HepG2 (cell line): ENCODE measurements around the gene INTS1. TPM values are rescaled to one million over a fixed set of nuclear protein-coding genes. Genes with fewer than 3 reads are reported as not detected.

Experiments used
- FOXO1 ChIP-seq: sonication (generic); formaldehyde crosslinking; IDR thresholded peaks from 2 replicates; pipeline ENCODE4 v1.4.0; 2020; ENCODE audit warnings: missing genetic modification reagents
- GMEB1 ChIP-seq: sonication (generic); formaldehyde crosslinking; IDR thresholded peaks from 2 replicates; pipeline ENCODE4 v1.5.1; 2020; ENCODE audit warnings: missing genetic modification reagents, mild to moderate bottlenecking, borderline replicate concordance
- GRHL1 ChIP-seq: sonication (generic); formaldehyde crosslinking; conservative IDR thresholded peaks from 2 replicates; pipeline ENCODE4 v1.8.0; 2022; ENCODE audit warnings: missing genetic modification reagents
- ZHX2 ChIP-seq, 2 experiments: sonication (generic) in 1 of 2; formaldehyde crosslinking in 1 of 2; IDR thresholded peaks; 2 replicates each; pipeline versions ENCODE4 v1.6.1 to v1.9.0; 2014 to 2022; ENCODE audit warnings: antibody characterized with exemption in 1 of 2, borderline replicate concordance in 1 of 2, inconsistent platforms in 1 of 2, low read depth in 1 of 2, missing genetic modification reagents in 1 of 2
- ZNF30 ChIP-seq: sonication (generic); formaldehyde crosslinking; IDR thresholded peaks from 2 replicates; pipeline ENCODE4 v1.5.0; 2020; ENCODE audit warnings: mild to moderate bottlenecking, missing genetic modification reagents
- ZNF512 ChIP-seq: sonication (generic); formaldehyde crosslinking; IDR thresholded peaks from 2 replicates; pipeline ENCODE4 v1.4.0; 2020; ENCODE audit warnings: mild to moderate bottlenecking, missing genetic modification reagents
- polyA plus RNA-seq, 8 experiments: library from polyadenylated mRNA; depleted of rRNA in 3 of 8; stranded (reverse) in 7 of 8; unstranded in 1 of 8; fragments of >200 nt; fragmentation: Illumina TruSeq in 4 of 8; extraction: Trizol in 4 of 8; gene quantifications; 2 replicates each; pipeline versions ENCODE4 v1.2.1 to v1.2.3, GENCODE V29; 2011 to 2016; ENCODE audit warnings: low read depth in 4 of 8, missing spikeins in 1 of 8, mixed read lengths in 1 of 8; ENCODE audit not compliant: insufficient read depth in 1 of 8
- total RNA-seq, 5 experiments: library from RNA; depleted of rRNA; stranded (reverse); fragments of >200 nt; fragmentation: Illumina TruSeq; extraction: Trizol; gene quantifications; 2 replicates each; pipeline ENCODE4 v1.2.3, GENCODE V29; 2016; ENCODE audit warnings: low read depth in 1 of 5
- TF ChIP-seq, protein P1 (sequence below), 2 experiments: sonication (generic) in 1 of 2; formaldehyde crosslinking in 1 of 2; IDR thresholded peaks; 2 replicates each; pipeline versions ENCODE4 v1.4.0 to v1.6.1; 2016 to 2020; ENCODE audit warnings: borderline replicate concordance in 1 of 2, low read depth in 1 of 2, mild to moderate bottlenecking in 1 of 2, missing genetic modification reagents in 1 of 2
- TF ChIP-seq, protein P2 (sequence below): sonication (generic); formaldehyde crosslinking; IDR thresholded peaks from 2 replicates; pipeline ENCODE4 v1.4.0; 2020; ENCODE audit warnings: missing genetic modification reagents

INTS1 gene
- total and polyA plus RNA-seq, 2 of the 13 experiments (the other 11 are each of a cell fraction or from before 2014, with no cell fraction given) = 13.7 to 29.0 TPM

- TF ChIP-seq, protein P1, sequence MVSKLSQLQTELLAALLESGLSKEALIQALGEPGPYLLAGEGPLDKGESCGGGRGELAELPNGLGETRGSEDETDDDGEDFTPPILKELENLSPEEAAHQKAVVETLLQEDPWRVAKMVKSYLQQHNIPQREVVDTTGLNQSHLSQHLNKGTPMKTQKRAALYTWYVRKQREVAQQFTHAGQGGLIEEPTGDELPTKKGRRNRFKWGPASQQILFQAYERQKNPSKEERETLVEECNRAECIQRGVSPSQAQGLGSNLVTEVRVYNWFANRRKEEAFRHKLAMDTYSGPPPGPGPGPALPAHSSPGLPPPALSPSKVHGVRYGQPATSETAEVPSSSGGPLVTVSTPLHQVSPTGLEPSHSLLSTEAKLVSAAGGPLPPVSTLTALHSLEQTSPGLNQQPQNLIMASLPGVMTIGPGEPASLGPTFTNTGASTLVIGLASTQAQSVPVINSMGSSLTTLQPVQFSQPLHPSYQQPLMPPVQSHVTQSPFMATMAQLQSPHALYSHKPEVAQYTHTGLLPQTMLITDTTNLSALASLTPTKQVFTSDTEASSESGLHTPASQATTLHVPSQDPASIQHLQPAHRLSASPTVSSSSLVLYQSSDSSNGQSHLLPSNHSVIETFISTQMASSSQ (IDR thresholded peaks at IDR 0.05; ENCODE audit: low read depth) = no peak
- TF ChIP-seq, protein P1 (CRISPR knock-in tag; IDR thresholded peaks at IDR 0.05; ENCODE audit: borderline replicate concordance) = no peak
- TF ChIP-seq FOXO1 (CRISPR knock-in tag) = no peak
- TF ChIP-seq GRHL1 = no peak
- peak; percentile 15; the same call in 1 of the 2 replicates for TF ChIP-seq ZNF30 (CRISPR knock-in tag)
- TF ChIP-seq GMEB1 (CRISPR knock-in tag) = no peak; the same call in 1 of the 2 replicates
- no peak for TF ChIP-seq ZNF512 (CRISPR knock-in tag)
- TF ChIP-seq, protein P2, sequence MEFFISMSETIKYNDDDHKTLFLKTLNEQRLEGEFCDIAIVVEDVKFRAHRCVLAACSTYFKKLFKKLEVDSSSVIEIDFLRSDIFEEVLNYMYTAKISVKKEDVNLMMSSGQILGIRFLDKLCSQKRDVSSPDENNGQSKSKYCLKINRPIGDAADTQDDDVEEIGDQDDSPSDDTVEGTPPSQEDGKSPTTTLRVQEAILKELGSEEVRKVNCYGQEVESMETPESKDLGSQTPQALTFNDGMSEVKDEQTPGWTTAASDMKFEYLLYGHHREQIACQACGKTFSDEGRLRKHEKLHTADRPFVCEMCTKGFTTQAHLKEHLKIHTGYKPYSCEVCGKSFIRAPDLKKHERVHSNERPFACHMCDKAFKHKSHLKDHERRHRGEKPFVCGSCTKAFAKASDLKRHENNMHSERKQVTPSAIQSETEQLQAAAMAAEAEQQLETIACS = no peak
- no peak for TF ChIP-seq ZHX2 (IDR thresholded peaks at IDR 0.05; ENCODE audit: low read depth)
- TF ChIP-seq ZHX2 (CRISPR knock-in tag; IDR thresholded peaks at IDR 0.05; ENCODE audit: borderline replicate concordance) = no peak
These were observed 46.9 kb downstream of the INTS1 start (continued) for GRCh38 chr7:1457059-1457948.
